Measurements from ENCODE around the gene OR51B2.

- no peak for TF ChIP-seq CTCF (IDR thresholded peaks at IDR 0.05)
- TF ChIP-seq POLR2AphosphoS5 (IDR thresholded peaks at IDR 0.05) = no peak
- TF ChIP-seq POLR2A (IDR thresholded peaks at IDR 0.05) = no peak
These were observed 44.5 kb downstream of the OR51B2 start for GRCh38 chr11:5279471-5280090.
